HG02970 (cell line): ENCODE results near the gene IL17RD.

ENCODE experiments used
- ATAC-seq: cut with Tn5 transposase; IDR thresholded peaks from one replicate; pipeline ENCODE4 v1.9.1; 2021; ENCODE audit warnings: mild to moderate bottlenecking, moderate library complexity, moderate number of reproducible peaks; ENCODE audit not compliant: unreplicated experiment, low FRiP score

The IL17RD gene

GRCh38 chr3:57160076-57160764 lies 4.9 kb downstream of the IL17RD start:
- ATAC-seq: no peak

- ATAC-seq: no peak
These were observed 6.1 kb downstream of the IL17RD start for GRCh38 chr3:57158813-57159738.

GRCh38 chr3:57158325-57158724 lies 6.8 kb downstream of the IL17RD start:
- no peak for ATAC-seq

GRCh38 chr3:57157545-57157944 lies 7.6 kb downstream of the IL17RD start:
- ATAC-seq: no peak

GRCh38 chr3:57155310-57155643 lies 9.9 kb downstream of the IL17RD start:
- no peak for ATAC-seq

- ATAC-seq: no peak
These were observed 10.5 kb downstream of the IL17RD start for GRCh38 chr3:57154470-57155309.

GRCh38 chr3:57152151-57153143 lies 12.7 kb downstream of the IL17RD start:
- ATAC-seq: no peak

- ATAC-seq: no peak
These were observed 13.4 kb downstream of the IL17RD start for GRCh38 chr3:57151749-57152148.

- no peak for ATAC-seq
These were observed 14.1 kb downstream of the IL17RD start for GRCh38 chr3:57151021-57151449.

GRCh38 chr3:57150113-57150581 lies 15.0 kb downstream of the IL17RD start:
- ATAC-seq: no peak

GRCh38 chr3:57147071-57147470 lies 18.1 kb downstream of the IL17RD start:
- ATAC-seq: no peak

- no peak for ATAC-seq
These were observed 19.3 kb downstream of the IL17RD start for GRCh38 chr3:57145852-57146251.

- no peak for ATAC-seq
These were observed 20.2 kb downstream of the IL17RD start for GRCh38 chr3:57144952-57145351.

GRCh38 chr3:57143886-57144459 lies 21.2 kb downstream of the IL17RD start:
- ATAC-seq: no peak

- no peak for ATAC-seq
These were observed 22.8 kb downstream of the IL17RD start for GRCh38 chr3:57142411-57142723.

- no peak for ATAC-seq
These were observed 23.3 kb downstream of the IL17RD start for GRCh38 chr3:57141719-57142410.

GRCh38 chr3:57140894-57141293 lies 24.3 kb downstream of the IL17RD start:
- ATAC-seq: no peak

GRCh38 chr3:57135964-57136719 lies 29.0 kb downstream of the IL17RD start:
- no peak for ATAC-seq
